B cell (primary cell): Measurements from ENCODE around the gene ARFGAP1.

Source experiments
- CTCF ChIP-seq: fragments of 200-600 bp; IDR thresholded peaks from one replicate; pipeline ENCODE4 v1.8.0; 2022; ENCODE audit warnings: antibody characterized with exemption, mild to moderate bottlenecking
- EZH2 ChIP-seq: IDR thresholded peaks from 2 replicates; pipeline ENCODE4 v1.6.1; 2012; ENCODE audit warnings: borderline replicate concordance, low read depth, mild to moderate bottlenecking, moderate library complexity, low read length; ENCODE audit not compliant: insufficient read depth, poor library complexity, severe bottlenecking

GRCh38 chr20:63280371-63280770, 7.8 kb downstream of the ARFGAP1 start:
- no peak for TF ChIP-seq EZH2
- no peak for TF ChIP-seq CTCF
